ENCODE results near the gene PROB1. TPM values are rescaled to one million over a fixed set of nuclear protein-coding genes. Genes with fewer than 3 reads are reported as not detected.

Gene PROB1
- total RNA-seq, 1 experiment from 2014 or later: 2.3 TPM

DNA sequence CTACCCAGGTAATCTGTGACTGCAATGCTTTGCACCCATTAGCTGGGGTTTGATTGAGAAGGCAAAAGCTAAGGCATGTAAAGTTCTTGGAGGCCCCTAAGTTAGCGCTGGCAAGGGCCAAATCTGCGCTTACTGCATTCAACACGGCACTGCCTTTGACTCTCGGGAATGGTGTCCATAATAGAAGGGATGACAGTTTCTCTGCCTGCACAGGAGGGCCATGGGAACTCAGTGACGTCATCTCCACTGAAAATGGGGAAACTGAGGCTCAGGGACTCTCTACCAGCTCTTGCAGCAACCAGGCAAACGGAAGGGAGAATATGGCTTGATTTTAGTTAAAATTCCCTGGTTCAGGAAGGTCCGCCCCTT, 8.5 kb upstream of the PROB1 start:
- Histone ChIP-seq H3K27ac (ENCODE audit: low read length) (peak overlapping the region; percentile 91), H3K27me3 (ENCODE audit: control insufficient read depth, insufficient read depth, low read length) (no peaks in the 10 kb centered on the region), H3K4me3 (ENCODE audit: low read depth in 2 of 2, low read length in 2 of 2) (peak overlapping the region; percentile 53 to 71), H3K36me3 (ENCODE audit: control insufficient read depth, insufficient read depth, low read length) (no peaks in the 10 kb centered on the region), H3K4me1 (ENCODE audit: control insufficient read depth, insufficient read depth, low read length) (peaks cover 14% of the 10 kb centered on the region), H3K9me3 (ENCODE audit: control insufficient read depth, insufficient read depth, low read depth, low read length) (no peaks in the 10 kb centered on the region)
- ChIA-PET CTCF (no interaction called here), POLR2A (interaction anchor here (0.6 to 0.7 kb wide), 3 partner anchors 9 to 443 kb away, joined by 4 to 5 read pairs (median 5); no protein-coding TSS in a partner anchor)
- in situ Hi-C loops (cut with HindIII; ENCODE audit: low pct_unique_long_range_greater_than_20kb, low sequenced_read_pairs): loop anchor here (25.0 kb wide), 1 partner anchor 109 kb away; no protein-coding TSS in a partner anchor
- no peak for DNase-seq (ENCODE audit: low read depth, low spot score)
- ATAC-seq: peak; percentile 37
- BruUV-seq (replicated peaks): TSS peak; percentile 97
- TF ChIP-seq SIN3A (IDR thresholded peaks at IDR 0.05; ENCODE audit: borderline replicate concordance, insufficient read depth, low read depth, low read length) (no peak), TCF7L2 (IDR thresholded peaks at IDR 0.05; ENCODE audit: low read depth, low read length) (no peak), POLR2AphosphoS5 (IDR thresholded peaks at IDR 0.05; ENCODE audit: low read depth, low read length) (no peak)
- TF ChIP-seq, protein P1, sequence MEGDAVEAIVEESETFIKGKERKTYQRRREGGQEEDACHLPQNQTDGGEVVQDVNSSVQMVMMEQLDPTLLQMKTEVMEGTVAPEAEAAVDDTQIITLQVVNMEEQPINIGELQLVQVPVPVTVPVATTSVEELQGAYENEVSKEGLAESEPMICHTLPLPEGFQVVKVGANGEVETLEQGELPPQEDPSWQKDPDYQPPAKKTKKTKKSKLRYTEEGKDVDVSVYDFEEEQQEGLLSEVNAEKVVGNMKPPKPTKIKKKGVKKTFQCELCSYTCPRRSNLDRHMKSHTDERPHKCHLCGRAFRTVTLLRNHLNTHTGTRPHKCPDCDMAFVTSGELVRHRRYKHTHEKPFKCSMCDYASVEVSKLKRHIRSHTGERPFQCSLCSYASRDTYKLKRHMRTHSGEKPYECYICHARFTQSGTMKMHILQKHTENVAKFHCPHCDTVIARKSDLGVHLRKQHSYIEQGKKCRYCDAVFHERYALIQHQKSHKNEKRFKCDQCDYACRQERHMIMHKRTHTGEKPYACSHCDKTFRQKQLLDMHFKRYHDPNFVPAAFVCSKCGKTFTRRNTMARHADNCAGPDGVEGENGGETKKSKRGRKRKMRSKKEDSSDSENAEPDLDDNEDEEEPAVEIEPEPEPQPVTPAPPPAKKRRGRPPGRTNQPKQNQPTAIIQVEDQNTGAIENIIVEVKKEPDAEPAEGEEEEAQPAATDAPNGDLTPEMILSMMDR (IDR thresholded peaks at IDR 0.05): no peak
- TF ChIP-seq, protein P2, sequence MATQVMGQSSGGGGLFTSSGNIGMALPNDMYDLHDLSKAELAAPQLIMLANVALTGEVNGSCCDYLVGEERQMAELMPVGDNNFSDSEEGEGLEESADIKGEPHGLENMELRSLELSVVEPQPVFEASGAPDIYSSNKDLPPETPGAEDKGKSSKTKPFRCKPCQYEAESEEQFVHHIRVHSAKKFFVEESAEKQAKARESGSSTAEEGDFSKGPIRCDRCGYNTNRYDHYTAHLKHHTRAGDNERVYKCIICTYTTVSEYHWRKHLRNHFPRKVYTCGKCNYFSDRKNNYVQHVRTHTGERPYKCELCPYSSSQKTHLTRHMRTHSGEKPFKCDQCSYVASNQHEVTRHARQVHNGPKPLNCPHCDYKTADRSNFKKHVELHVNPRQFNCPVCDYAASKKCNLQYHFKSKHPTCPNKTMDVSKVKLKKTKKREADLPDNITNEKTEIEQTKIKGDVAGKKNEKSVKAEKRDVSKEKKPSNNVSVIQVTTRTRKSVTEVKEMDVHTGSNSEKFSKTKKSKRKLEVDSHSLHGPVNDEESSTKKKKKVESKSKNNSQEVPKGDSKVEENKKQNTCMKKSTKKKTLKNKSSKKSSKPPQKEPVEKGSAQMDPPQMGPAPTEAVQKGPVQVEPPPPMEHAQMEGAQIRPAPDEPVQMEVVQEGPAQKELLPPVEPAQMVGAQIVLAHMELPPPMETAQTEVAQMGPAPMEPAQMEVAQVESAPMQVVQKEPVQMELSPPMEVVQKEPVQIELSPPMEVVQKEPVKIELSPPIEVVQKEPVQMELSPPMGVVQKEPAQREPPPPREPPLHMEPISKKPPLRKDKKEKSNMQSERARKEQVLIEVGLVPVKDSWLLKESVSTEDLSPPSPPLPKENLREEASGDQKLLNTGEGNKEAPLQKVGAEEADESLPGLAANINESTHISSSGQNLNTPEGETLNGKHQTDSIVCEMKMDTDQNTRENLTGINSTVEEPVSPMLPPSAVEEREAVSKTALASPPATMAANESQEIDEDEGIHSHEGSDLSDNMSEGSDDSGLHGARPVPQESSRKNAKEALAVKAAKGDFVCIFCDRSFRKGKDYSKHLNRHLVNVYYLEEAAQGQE (IDR thresholded peaks at IDR 0.05; ENCODE audit: insufficient read depth in 1 of 2, low read depth in 2 of 2, low read length in 1 of 2): no peak
- intact Hi-C loops (cut with micrococcal nuclease; ENCODE audit: unreplicated experiment): no loop called here

DNA sequence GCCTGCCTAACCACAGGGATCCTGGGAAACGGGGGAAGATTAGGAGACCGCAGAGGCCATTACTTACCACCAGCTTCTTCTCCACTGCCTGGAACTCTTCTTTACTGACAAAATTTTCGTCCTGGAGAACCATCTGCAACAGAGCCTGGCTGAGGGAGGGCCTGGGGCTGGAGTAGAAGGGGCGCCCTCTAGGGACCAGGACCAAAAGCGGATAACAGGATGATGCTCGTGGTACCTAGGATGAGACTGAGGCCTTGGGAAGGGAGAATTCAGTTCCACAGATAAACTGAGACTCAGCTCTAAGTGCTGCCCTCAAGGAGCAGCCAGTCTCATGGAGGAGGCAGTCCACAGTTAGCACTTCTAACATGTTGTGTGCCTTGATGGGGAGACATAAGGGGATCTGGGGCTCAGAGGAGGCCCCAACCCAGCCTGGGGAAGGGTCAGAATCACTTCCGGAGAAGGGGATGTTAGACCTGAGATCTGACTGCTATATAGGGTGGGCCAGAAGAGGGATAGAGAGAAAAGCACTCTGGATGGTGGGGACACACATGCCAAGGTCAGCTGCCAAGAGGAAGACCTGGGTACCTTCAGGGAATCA, 7.8 kb upstream of the PROB1 start:
- in situ Hi-C loops (cut with HindIII; ENCODE audit: low pct_unique_long_range_greater_than_20kb, low sequenced_read_pairs): loop anchor here (25.0 kb wide), 1 partner anchor 110 kb away; no protein-coding TSS in a partner anchor
- H3K27ac ChIP-seq (ENCODE audit: low read length): peak overlapping the region; percentile 91; the same call in 1 of the 2 replicates
- intact Hi-C loops (cut with micrococcal nuclease; ENCODE audit: unreplicated experiment): no loop called here
- H3K9me3 ChIP-seq (ENCODE audit: control insufficient read depth, insufficient read depth, low read depth, low read length): no peaks in the 10 kb centered on the region
- ChIA-PET POLR2A (no interaction called here), CTCF (no interaction called here)
- H3K4me3 ChIP-seq (ENCODE audit: low read depth in 2 of 2, low read length in 2 of 2): no peak overlapping the region; a peak in 1 of 4 replicates
- ATAC-seq: no peak
- H3K27me3 ChIP-seq (ENCODE audit: control insufficient read depth, insufficient read depth, low read length): no peaks in the 10 kb centered on the region
- H3K4me1 ChIP-seq (ENCODE audit: control insufficient read depth, insufficient read depth, low read length): peaks cover 14% of the 10 kb centered on the region
- no TSS peak for BruUV-seq (replicated peaks)
- TF ChIP-seq TCF7L2 (IDR thresholded peaks at IDR 0.05; ENCODE audit: low read depth, low read length): no peak
- TF ChIP-seq, protein P1 (IDR thresholded peaks at IDR 0.05): peak; percentile 83
- H3K36me3 ChIP-seq (ENCODE audit: control insufficient read depth, insufficient read depth, low read length): no peaks in the 10 kb centered on the region
- DNase-seq (ENCODE audit: low read depth, low spot score): no peak
